ENCODE data around the gene KRTAP13-4.

KRTAP13-4 gene

DNA sequence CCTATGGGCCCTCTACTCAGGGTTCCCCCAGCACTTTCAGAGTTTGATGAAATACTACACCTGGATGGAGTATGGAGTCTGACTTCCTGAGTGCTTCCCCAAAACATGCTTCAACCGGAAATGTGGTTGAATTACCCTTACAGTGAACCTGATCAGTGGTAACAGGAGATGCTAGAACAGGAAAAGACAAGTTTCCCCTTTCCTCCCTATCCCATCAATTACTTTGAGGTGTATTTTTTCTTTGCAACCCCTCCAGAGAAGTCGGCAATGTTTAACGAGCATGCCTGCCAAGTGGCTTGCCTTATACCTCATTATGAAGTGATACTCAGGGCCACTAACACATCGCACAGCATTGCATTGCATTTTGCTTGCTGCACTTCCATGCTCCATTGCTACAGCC, 17.0 kb downstream of the KRTAP13-4 start:
- no peak overlapping the region for H3K4me2 ChIP-seq (ENCODE audit: low read length)
- no peaks in the 10 kb centered on the region for H3K36me3 ChIP-seq (ENCODE audit: control insufficient read depth, insufficient read depth, low read length)
- H3K79me2 ChIP-seq: no peaks in the 10 kb centered on the region
- no peak overlapping the region for H2AFZ ChIP-seq
- H3K27me3 ChIP-seq (ENCODE audit: control insufficient read depth, insufficient read depth, low read length): no peaks in the 10 kb centered on the region
- no peak overlapping the region for H3K27ac ChIP-seq
- H3K9ac ChIP-seq: no peak overlapping the region
- no peaks in the 10 kb centered on the region for H3K9me3 ChIP-seq (ENCODE audit: control insufficient read depth, low read length)
- H3K4me3 ChIP-seq (ENCODE audit: low read depth, low read length): no peak overlapping the region
- no peaks in the 10 kb centered on the region for H3K4me1 ChIP-seq
- TF ChIP-seq, protein P1, sequence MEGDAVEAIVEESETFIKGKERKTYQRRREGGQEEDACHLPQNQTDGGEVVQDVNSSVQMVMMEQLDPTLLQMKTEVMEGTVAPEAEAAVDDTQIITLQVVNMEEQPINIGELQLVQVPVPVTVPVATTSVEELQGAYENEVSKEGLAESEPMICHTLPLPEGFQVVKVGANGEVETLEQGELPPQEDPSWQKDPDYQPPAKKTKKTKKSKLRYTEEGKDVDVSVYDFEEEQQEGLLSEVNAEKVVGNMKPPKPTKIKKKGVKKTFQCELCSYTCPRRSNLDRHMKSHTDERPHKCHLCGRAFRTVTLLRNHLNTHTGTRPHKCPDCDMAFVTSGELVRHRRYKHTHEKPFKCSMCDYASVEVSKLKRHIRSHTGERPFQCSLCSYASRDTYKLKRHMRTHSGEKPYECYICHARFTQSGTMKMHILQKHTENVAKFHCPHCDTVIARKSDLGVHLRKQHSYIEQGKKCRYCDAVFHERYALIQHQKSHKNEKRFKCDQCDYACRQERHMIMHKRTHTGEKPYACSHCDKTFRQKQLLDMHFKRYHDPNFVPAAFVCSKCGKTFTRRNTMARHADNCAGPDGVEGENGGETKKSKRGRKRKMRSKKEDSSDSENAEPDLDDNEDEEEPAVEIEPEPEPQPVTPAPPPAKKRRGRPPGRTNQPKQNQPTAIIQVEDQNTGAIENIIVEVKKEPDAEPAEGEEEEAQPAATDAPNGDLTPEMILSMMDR (IDR thresholded peaks at IDR 0.05): no peak

DNA sequence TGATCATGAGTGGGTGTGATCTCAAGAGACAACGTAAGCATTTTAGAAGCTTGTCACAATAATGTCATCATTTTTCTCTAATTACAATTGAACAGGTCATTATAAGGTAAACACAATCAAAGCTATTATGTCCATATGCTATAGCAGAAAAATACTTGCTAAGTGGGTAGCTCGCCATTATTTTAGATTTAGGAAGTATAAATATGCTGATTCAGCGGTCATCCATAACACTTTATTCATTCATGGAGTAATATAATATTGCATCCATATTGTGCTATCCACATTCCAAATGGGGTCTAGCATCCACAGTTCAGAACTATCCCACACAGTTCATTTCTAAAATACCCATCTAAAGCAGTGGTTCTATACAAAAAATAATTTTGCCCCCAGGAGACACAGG, 18.5 kb downstream of the KRTAP13-4 start:
- Histone ChIP-seq H2AFZ (no peak overlapping the region), H3K27ac (no peak overlapping the region), H3K4me1 (no peaks in the 10 kb centered on the region), H3K9me3 (ENCODE audit: control insufficient read depth, low read length) (no peaks in the 10 kb centered on the region), H3K4me3 (ENCODE audit: low read depth, low read length) (no peak overlapping the region), H3K36me3 (ENCODE audit: control insufficient read depth, insufficient read depth, low read length) (no peaks in the 10 kb centered on the region), H3K9ac (no peak overlapping the region), H3K27me3 (ENCODE audit: control insufficient read depth, insufficient read depth, low read length) (no peaks in the 10 kb centered on the region), H3K79me2 (no peaks in the 10 kb centered on the region), H3K4me2 (ENCODE audit: low read length) (no peak overlapping the region)
- TF ChIP-seq, protein P1 (IDR thresholded peaks at IDR 0.05): no peak

DNA sequence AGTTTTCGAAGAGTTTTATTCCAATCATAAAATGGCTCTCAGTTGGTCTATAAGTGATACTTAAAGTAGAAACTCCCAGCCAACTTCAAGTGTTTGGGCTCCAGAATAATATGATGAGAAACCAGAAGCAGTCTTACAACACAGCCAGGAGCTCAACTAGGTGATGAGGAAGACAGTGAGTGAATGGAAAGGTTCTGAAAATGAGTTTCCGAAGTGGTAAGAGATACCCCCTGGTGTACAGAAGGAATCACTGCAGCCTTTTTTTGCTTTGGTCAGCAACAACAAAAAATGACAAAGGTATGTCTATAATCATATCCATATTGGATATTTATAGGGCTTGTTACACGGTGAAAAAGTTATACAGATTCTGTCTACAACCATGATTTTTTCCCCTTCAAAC, 33.7 kb downstream of the KRTAP13-4 start:
- Histone ChIP-seq H3K79me2 (no peaks in the 10 kb centered on the region), H3K4me1 (no peaks in the 10 kb centered on the region), H3K4me3 (ENCODE audit: low read depth, low read length) (no peak overlapping the region), H2AFZ (no peak overlapping the region), H3K36me3 (ENCODE audit: control insufficient read depth, insufficient read depth, low read length) (no peaks in the 10 kb centered on the region), H3K27me3 (ENCODE audit: control insufficient read depth, insufficient read depth, low read length) (no peaks in the 10 kb centered on the region), H3K27ac (no peak overlapping the region), H3K9me3 (ENCODE audit: control insufficient read depth, low read length) (no peaks in the 10 kb centered on the region), H3K4me2 (ENCODE audit: low read length) (no peak overlapping the region), H3K9ac (no peak overlapping the region)
- TF ChIP-seq, protein P1 (IDR thresholded peaks at IDR 0.05): no peak

DNA sequence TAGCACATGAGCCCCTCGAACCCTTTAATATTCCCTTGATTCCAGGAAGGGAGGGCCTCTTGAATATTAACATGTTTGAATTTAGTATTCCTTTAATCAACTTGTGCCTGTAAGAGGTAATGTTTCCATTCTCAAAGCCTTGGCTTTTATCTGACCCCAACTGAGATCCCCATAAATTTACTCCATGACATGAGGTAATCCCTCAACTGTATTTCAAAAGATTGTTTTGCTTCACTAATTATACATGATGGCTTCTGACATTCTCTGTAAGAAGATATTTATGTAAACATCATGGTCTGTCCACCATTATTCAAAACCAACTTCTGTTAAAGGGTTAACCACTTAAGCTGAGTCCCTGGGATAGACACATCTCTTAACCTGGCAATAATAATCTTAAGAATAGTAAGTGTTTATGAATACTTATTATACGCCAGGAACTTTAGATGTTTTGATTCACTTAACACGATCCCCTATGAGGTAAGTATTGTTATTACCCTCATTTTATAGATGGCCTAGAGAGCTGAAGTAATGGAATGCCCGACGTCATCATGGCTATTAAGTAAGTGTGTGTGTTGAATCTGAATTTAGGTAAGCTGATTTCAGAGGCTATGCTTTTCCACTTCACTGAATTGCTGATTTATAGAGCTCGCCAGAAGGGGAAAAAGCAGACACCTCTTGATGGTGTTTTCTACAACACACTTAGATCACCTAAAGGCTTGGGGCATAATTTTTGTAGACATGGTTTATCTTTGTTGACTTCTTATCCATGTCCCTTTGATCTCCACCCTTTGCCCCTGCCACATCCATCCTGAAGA, 39.1 kb downstream of the KRTAP13-4 start:
- no peaks in the 10 kb centered on the region for H3K4me1 ChIP-seq
- no peaks in the 10 kb centered on the region for H3K27me3 ChIP-seq (ENCODE audit: control insufficient read depth, insufficient read depth, low read length)
- H3K9me3 ChIP-seq (ENCODE audit: control insufficient read depth, low read length): no peaks in the 10 kb centered on the region
- H3K4me3 ChIP-seq (ENCODE audit: low read depth, low read length): no peak overlapping the region
- H3K36me3 ChIP-seq (ENCODE audit: control insufficient read depth, insufficient read depth, low read length): no peaks in the 10 kb centered on the region
- H3K79me2 ChIP-seq: no peaks in the 10 kb centered on the region
- no peak overlapping the region for H3K9ac ChIP-seq
- H3K4me2 ChIP-seq (ENCODE audit: low read length): no peak overlapping the region
- no peak overlapping the region for H3K27ac ChIP-seq
- TF ChIP-seq, protein P1 (IDR thresholded peaks at IDR 0.05): no peak
- H2AFZ ChIP-seq: no peak overlapping the region

DNA sequence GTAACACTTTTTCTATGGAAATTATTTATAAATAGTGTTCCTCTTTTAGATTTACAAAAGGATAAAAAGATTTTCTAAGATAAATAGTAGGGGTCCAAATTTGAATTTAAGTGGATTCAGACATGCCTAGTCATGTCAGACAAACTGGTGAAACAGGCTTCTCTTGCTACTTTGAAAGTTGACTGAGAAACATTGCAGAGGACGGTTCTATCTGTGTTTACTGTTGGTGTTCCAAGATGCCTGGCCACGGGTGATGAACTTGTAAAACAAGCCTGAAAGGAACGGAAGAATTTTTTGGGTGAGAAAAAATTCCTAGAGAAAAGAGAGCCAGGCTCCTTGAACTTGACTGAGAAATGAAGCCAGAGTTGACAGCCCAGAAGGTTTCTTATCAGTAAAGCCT, 48.0 kb downstream of the KRTAP13-4 start:
- no peaks in the 10 kb centered on the region for H3K4me1 ChIP-seq
- no peak overlapping the region for H3K4me2 ChIP-seq (ENCODE audit: low read length)
- no peaks in the 10 kb centered on the region for H3K79me2 ChIP-seq
- TF ChIP-seq, protein P1 (IDR thresholded peaks at IDR 0.05): no peak
- no peaks in the 10 kb centered on the region for H3K36me3 ChIP-seq (ENCODE audit: control insufficient read depth, insufficient read depth, low read length)
- H3K4me3 ChIP-seq (ENCODE audit: low read depth, low read length): no peak overlapping the region
- H3K9ac ChIP-seq: no peak overlapping the region
- no peak overlapping the region for H2AFZ ChIP-seq
- H3K9me3 ChIP-seq (ENCODE audit: control insufficient read depth, low read length): no peaks in the 10 kb centered on the region
- H3K27ac ChIP-seq: no peak overlapping the region
- no peaks in the 10 kb centered on the region for H3K27me3 ChIP-seq (ENCODE audit: control insufficient read depth, insufficient read depth, low read length)

Measured in parathyroid adenoma (tissue), 2 donors.